Keratinocyte (primary cell): ENCODE data around the gene SPRY2. TPM values are rescaled to one million over a fixed set of nuclear protein-coding genes. Genes with fewer than 3 reads are reported as not detected.
"Not testable (repeated sequence)": the region's sequence is repeated elsewhere in the genome, so short reads cannot be mapped to it uniquely, and the experiment has no call there.

Experiments used
- DNase-seq: peaks from one replicate; pipeline ENCODE4 v3.0.0-alpha.2; 2011; ENCODE audit warnings: low read depth, missing footprints, low spot score
- FAIRE-seq: peaks from 2 replicates; lab custom pipeline; 2011; peaks lifted over from hg19 to GRCh38; lab: Jason Lieb, UNC
- H2AFZ ChIP-seq: 2 replicates; pipeline ENCODE4 v1.6.0; 2012; ENCODE audit warnings: low read length, control low read depth, inconsistent platforms; ENCODE audit not compliant: control insufficient read depth
- H3K27ac ChIP-seq: 2 replicates; pipeline ENCODE4 v1.5.1; 2011; ENCODE audit warnings: low read length; ENCODE audit not compliant: control insufficient read depth, insufficient read depth
- H3K27me3 ChIP-seq: 3 replicates; pipeline ENCODE4 v1.6.0; 2011; ENCODE audit warnings: low read length; ENCODE audit not compliant: control insufficient read depth, insufficient read depth; ENCODE audit errors: extremely low read depth
- H3K36me3 ChIP-seq, 2 experiments: 2 replicates in 1 of 2; 3 replicates in 1 of 2; pipeline ENCODE4 v1.5.1; 2011; ENCODE audit warnings: low read length in 2 of 2, mild to moderate bottlenecking in 1 of 2; ENCODE audit not compliant: control insufficient read depth in 2 of 2, insufficient read depth in 2 of 2; ENCODE audit errors: extremely low read depth in 1 of 2
- H3K4me1 ChIP-seq: 3 replicates; pipeline ENCODE4 v1.5.1; 2011; ENCODE audit warnings: low read length; ENCODE audit not compliant: control insufficient read depth, insufficient read depth; ENCODE audit errors: extremely low read depth
- H3K4me2 ChIP-seq: 3 replicates; pipeline ENCODE4 v1.6.0; 2011; ENCODE audit warnings: low read depth, low read length; ENCODE audit not compliant: control insufficient read depth, insufficient read depth; ENCODE audit errors: extremely low read depth
- H3K4me3 ChIP-seq, 3 experiments: fragments of 200-600 bp in 1 of 3; sonication (generic) in 1 of 3; 2 replicates in 2 of 3; 3 replicates in 1 of 3; pipeline ENCODE4 v1.5.1; 2011 to 2016; ENCODE audit warnings: low read length in 3 of 3, mild to moderate bottlenecking in 3 of 3, control low read depth in 2 of 3, inconsistent platforms in 1 of 3, low read depth in 1 of 3, mixed read lengths in 1 of 3, mixed run types in 1 of 3, moderate library complexity in 1 of 3; ENCODE audit not compliant: control insufficient read depth in 2 of 3, insufficient read depth in 2 of 3; ENCODE audit errors: extremely low read depth in 1 of 3
- H3K79me2 ChIP-seq: 2 replicates; pipeline ENCODE4 v1.6.0; 2012; ENCODE audit warnings: low read length; ENCODE audit not compliant: control insufficient read depth, insufficient read depth
- H3K9ac ChIP-seq: 3 replicates; pipeline ENCODE4 v1.6.0; 2011; ENCODE audit warnings: low read length; ENCODE audit not compliant: control insufficient read depth, insufficient read depth; ENCODE audit errors: extremely low read depth
- H3K9me1 ChIP-seq: 3 replicates; pipeline ENCODE4 v1.6.0; 2011; ENCODE audit warnings: low read length; ENCODE audit not compliant: control insufficient read depth, insufficient read depth; ENCODE audit errors: extremely low read depth
- H3K9me3 ChIP-seq: 2 replicates; pipeline ENCODE4 v1.5.1; 2012; ENCODE audit warnings: low read depth, low read length; ENCODE audit not compliant: control insufficient read depth
- H4K20me1 ChIP-seq: 3 replicates; pipeline ENCODE4 v1.6.0; 2011; ENCODE audit warnings: low read length; ENCODE audit not compliant: control insufficient read depth, insufficient read depth; ENCODE audit errors: extremely low read depth
- CTCF ChIP-seq, 3 experiments: IDR thresholded peaks in 1 of 3; conservative IDR thresholded peaks in 1 of 3; optimal IDR thresholded peaks in 1 of 3; 2 replicates in 2 of 3; 3 replicates in 1 of 3; pipeline versions ENCODE3 to v1.5.1; 2011; ENCODE audit warnings: low read length in 3 of 3, mild to moderate bottlenecking in 3 of 3, moderate library complexity in 2 of 3, control low read depth in 1 of 3, inconsistent platforms in 1 of 3; ENCODE audit not compliant: insufficient read depth in 2 of 3; ENCODE audit errors: extremely low read depth in 1 of 3
- EZH2 ChIP-seq: IDR thresholded peaks from one replicate; pipeline ENCODE4 v1.6.1; 2012; ENCODE audit warnings: inconsistent platforms, mild to moderate bottlenecking, low read length, moderate library complexity
- dilution Hi-C: fragments of 300-500 bp; cut with MboI; formaldehyde crosslinking; loops from one replicate; pipeline ENCODE4 v1.7.0; 2020; ENCODE audit warnings: low sequenced_read_pairs; ENCODE audit not compliant: extremely low pct_ligation_motif_present
- polyA plus RNA-seq, 5 experiments: library from polyadenylated mRNA; depleted of rRNA in 3 of 5; stranded (reverse) in 3 of 5; stranded (forward) in 1 of 5; unstranded in 1 of 5; fragments of >200 nt; gene quantifications; 1 replicate in 1 of 5; 2 replicates in 3 of 5; 3 replicates in 1 of 5; pipeline versions ENCODE4 v1.2.1 to v1.2.3, GENCODE V29; 2011 to 2012; ENCODE audit warnings: missing spikeins in 2 of 5, low read depth in 1 of 5, low replicate concordance in 1 of 5

SPRY2 gene
- polyA plus RNA-seq, 1 donor (not counting 4 experiments of a cell fraction or from before 2014, with no cell fraction given) = 28.4 TPM

DNA sequence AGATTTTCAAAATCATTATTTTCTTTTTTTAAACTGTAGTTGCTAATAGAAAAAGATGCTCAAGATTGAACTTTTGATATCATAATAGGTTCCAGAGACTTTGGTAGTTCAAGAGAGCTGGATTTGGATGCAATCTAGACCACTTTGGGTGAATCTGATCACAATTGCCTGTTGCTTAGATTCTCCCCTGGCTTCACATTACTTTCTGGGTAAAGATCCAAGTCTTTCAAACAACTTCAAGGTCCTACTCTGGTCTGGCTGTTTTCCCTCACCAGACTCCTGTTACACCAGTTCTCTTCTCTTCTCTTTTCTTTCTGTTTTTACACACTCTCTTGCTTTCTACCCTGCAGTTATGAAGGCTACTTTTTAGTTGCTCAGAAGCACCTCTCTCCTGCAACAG, 7.4 kb upstream of the SPRY2 start:
- H2AFZ ChIP-seq = no peak overlapping the region
- no peak for TF ChIP-seq EZH2
- TF ChIP-seq CTCF (optimal IDR thresholded peaks at IDR 0.05 in 1 of 3, IDR thresholded peaks at IDR 0.05 in 1 of 3, conservative IDR thresholded peaks at IDR 0.05 in 1 of 3; ENCODE audit: extremely low read depth in 1 of 3, insufficient read depth in 2 of 3, low read length in 3 of 3) = no peak
- H3K9me1 ChIP-seq = no peaks in the 10 kb centered on the region
- DNase-seq (no peak), FAIRE-seq (no peak)
- peaks cover under 1% of the 10 kb centered on the region for H3K4me1 ChIP-seq
- H3K4me2 ChIP-seq = no peak overlapping the region
- H3K27ac ChIP-seq = no peak overlapping the region
- dilution Hi-C loops = no loop called here
- H3K36me3 ChIP-seq = no peaks in the 10 kb centered on the region
- no peaks in the 10 kb centered on the region for H4K20me1 ChIP-seq
- H3K4me3 ChIP-seq = no peak overlapping the region
- H3K9me3 ChIP-seq = no peaks in the 10 kb centered on the region
- no peaks in the 10 kb centered on the region for H3K27me3 ChIP-seq
- H3K9ac ChIP-seq = no peak overlapping the region
- no peaks in the 10 kb centered on the region for H3K79me2 ChIP-seq

- Histone ChIP-seq H3K4me3 (no peak overlapping the region), H3K9me1 (no peaks in the 10 kb centered on the region), H2AFZ (no peak overlapping the region), H3K4me1 (peaks cover 8% of the 10 kb centered on the region), H3K27ac (no peak overlapping the region), H3K9ac (no peak overlapping the region), H4K20me1 (no peaks in the 10 kb centered on the region), H3K36me3 (no peaks in the 10 kb centered on the region), H3K79me2 (no peaks in the 10 kb centered on the region), H3K27me3 (no peaks in the 10 kb centered on the region), H3K4me2 (no peak overlapping the region), H3K9me3 (no peaks in the 10 kb centered on the region)
- no peak for TF ChIP-seq EZH2
- no peak for TF ChIP-seq CTCF (optimal IDR thresholded peaks at IDR 0.05 in 1 of 3, IDR thresholded peaks at IDR 0.05 in 1 of 3, conservative IDR thresholded peaks at IDR 0.05 in 1 of 3; ENCODE audit: extremely low read depth in 1 of 3, insufficient read depth in 2 of 3, low read length in 3 of 3)
- dilution Hi-C loops = no loop called here
- no peak for DNase-seq
- no peak for FAIRE-seq
Observed at GRCh38 chr13:80345771-80346510, 5.0 kb upstream of the SPRY2 start.

- H3K36me3 ChIP-seq, H3K4me2 ChIP-seq, H3K27me3 ChIP-seq, H3K27ac ChIP-seq, H3K4me1 ChIP-seq, H3K9me1 ChIP-seq, H2AFZ ChIP-seq, H4K20me1 ChIP-seq, FAIRE-seq, H3K9ac ChIP-seq, DNase-seq, H3K4me3 ChIP-seq, H3K9me3 ChIP-seq, dilution Hi-C loops: not testable (repeated sequence)
- H3K79me2 ChIP-seq = peaks cover 18% of the 10 kb centered on the region
Observed at GRCh38 chr13:80344032-80344431, 3.1 kb upstream of the SPRY2 start.
